ENCODE data around the gene RASL12.

GRCh38 chr15:65069779-65070546 lies 2.2 kb upstream of the RASL12 start:
- TF ChIP-seq POLR2A (IDR thresholded peaks at IDR 0.05; ENCODE audit: control extremely low read depth in 1 of 2, low read depth in 2 of 2, low read length in 2 of 2): no peak
- no peak for TF ChIP-seq CTCF (IDR thresholded peaks at IDR 0.05; ENCODE audit: control extremely low read depth in 1 of 3, insufficient read depth in 1 of 3, low read depth in 1 of 3, low read length in 3 of 3)
- TF ChIP-seq ATF3 (IDR thresholded peaks at IDR 0.05; ENCODE audit: insufficient read depth, low read depth, low read length): no peak
- TF ChIP-seq RNF2 (IDR thresholded peaks at IDR 0.05; ENCODE audit: borderline replicate concordance, low read depth, low read length, missing control alignments, poor library complexity, severe bottlenecking): no peak
